ENCODE data around the gene DCAF15.

Gene DCAF15

DNA sequence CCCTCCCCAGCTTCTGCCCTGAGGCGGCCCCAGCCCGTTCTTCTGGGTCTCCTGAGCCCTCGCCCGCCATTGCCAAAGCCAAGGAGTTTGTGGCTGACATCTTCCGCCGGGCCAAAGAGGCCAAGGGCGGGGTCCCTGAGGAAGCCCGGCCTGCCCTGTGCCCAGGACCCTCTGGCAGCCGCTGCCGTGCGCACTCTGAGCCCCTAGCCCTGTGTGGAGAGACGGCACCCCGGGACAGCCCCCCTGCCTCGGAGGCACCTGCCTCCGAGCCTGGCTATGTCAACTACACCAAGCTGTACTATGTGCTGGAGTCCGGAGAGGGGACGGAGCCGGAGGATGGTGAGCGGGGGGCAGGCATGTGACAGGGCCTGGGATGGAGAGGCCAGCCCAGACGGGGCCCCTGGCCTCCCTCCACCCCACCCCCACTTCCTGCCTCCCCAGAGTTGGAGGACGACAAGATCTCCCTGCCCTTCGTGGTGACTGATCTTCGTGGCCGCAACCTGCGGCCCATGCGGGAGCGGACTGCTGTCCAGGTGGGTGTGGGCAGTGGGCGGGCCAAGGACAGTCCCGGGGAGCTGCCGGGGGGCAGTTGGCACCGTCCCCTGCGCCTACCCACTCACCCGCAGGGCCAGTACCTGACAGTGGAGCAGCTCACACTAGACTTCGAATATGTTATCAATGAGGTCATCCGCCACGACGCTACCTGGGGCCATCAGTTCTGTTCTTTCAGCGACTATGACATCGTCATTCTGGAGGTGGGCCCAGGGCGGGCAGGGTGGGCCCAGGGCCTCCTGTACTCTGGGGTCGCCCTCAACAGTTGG, 7.0 kb downstream of the DCAF15 start:
- no peak for DNase-seq (ENCODE audit: low read depth)
- H3K4me3 ChIP-seq (ENCODE audit: low read length) = no peak overlapping the region
- TF ChIP-seq CTCF (conservative IDR thresholded peaks at IDR 0.05; ENCODE audit: low read length) = no peak

DNA sequence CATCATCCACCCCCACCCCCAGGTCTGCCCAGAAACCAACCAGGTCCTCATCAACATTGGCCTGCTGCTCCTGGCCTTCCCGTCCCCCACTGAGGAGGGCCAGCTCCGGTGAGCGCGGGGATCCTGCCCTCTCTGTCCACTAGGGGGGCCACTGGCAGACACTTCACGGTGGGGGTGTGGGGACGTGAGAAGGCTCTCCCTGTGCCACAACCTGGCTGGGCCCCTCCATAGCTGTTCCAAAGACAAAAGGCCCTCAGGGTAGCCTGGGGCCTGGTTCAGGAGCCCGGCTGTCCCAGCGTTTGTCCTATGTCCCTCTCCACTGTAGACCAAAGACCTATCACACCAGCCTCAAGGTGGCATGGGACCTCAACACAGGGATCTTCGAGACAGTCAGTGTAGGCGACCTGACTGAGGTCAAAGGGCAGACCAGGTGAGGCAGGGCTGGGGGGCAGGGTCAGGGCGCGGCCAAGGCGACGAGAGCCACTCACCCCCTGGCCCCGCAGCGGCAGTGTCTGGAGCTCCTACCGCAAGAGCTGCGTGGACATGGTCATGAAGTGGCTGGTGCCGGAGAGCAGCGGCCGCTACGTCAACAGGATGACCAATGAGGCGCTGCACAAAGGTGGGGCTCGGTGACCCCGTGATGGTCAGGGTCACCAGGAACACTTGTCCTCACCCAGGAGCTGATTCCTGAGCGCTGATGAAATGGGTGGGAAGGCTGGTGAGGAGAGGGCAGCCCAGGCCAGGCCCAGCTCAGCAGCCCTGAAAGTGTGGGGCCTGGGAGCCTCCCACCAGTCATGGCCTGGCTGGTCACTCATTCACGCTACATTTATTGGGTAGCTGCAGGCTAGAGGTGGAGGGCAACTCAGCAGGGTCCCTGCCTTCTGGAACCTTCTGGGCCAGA, 7.9 kb downstream of the DCAF15 start:
- peak; percentile 30 for TF ChIP-seq CTCF (conservative IDR thresholded peaks at IDR 0.05; ENCODE audit: low read length)
- no peak for DNase-seq (ENCODE audit: low read depth)
- no peak overlapping the region for H3K4me3 ChIP-seq (ENCODE audit: low read length)

GRCh38 chr19:13960863-13961784, 8.8 kb downstream of the DCAF15 start:
- no peak overlapping the region for H3K4me3 ChIP-seq (ENCODE audit: low read length)

GRCh38 chr19:13961826-13962698, 9.8 kb downstream of the DCAF15 start:
- no peak for DNase-seq (ENCODE audit: low read depth)
- TF ChIP-seq CTCF (conservative IDR thresholded peaks at IDR 0.05; ENCODE audit: low read length) = no peak
- no peak overlapping the region for H3K4me3 ChIP-seq (ENCODE audit: low read length)

More at GRCh38 chr19:13960863-13961784, 8.8 kb downstream of the DCAF15 start:
- no peak for TF ChIP-seq CTCF (conservative IDR thresholded peaks at IDR 0.05; ENCODE audit: low read length)
- DNase-seq (ENCODE audit: low read depth) = no peak

- DNase-seq (ENCODE audit: low read depth) = no peak
- no peak overlapping the region for H3K4me3 ChIP-seq (ENCODE audit: low read length)
- no peak for TF ChIP-seq CTCF (conservative IDR thresholded peaks at IDR 0.05; ENCODE audit: low read length)
These were observed 10.6 kb downstream of the DCAF15 start for GRCh38 chr19:13962699-13963602.
